Choroid plexus epithelial cell (primary cell): Measurements from ENCODE around the gene AUTS2.

Experiments
- DNase-seq: peaks from one replicate; pipeline ENCODE4 v3.0.0-alpha.2; 2010; ENCODE audit warnings: low read depth
- H3K4me3 ChIP-seq: 2 replicates; pipeline ENCODE4 v1.5.1; 2011; ENCODE audit warnings: low read depth, mild to moderate bottlenecking, control low read depth, low read length, moderate library complexity
- TF ChIP-seq, protein P1 (sequence below): conservative IDR thresholded peaks from 2 replicates; pipeline ENCODE4 v1.5.1; 2011; ENCODE audit warnings: low read depth, mild to moderate bottlenecking, control low read depth, inconsistent platforms, low read length, moderate library complexity

Gene AUTS2

DNA sequence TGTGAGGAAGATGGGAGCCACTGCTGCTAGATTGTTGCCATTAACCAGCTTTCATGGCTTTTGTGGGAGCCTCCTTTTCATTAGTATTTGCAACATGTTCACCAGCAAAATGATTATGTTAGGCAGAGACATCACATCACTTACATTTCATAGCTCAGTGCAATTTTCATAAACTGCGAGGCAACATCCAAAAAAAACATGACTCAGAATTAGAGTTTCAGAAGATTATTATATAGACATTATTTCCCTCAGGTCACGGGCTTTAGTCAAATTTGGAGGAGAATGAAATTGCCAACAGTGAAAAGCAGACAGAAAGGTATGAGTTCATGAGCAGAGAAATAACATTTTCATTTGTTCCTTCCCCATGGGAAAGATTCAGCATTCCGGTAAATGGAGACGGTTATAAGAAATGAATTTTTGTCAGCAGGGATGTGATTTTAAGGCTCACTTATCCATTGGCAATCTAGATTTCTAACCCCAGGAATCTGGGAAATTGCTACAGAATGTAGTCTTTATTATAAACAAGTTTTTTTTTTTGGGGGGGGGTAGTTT, 573.2 kb downstream of the AUTS2 start:
- DNase-seq: no peak
- TF ChIP-seq, protein P1, sequence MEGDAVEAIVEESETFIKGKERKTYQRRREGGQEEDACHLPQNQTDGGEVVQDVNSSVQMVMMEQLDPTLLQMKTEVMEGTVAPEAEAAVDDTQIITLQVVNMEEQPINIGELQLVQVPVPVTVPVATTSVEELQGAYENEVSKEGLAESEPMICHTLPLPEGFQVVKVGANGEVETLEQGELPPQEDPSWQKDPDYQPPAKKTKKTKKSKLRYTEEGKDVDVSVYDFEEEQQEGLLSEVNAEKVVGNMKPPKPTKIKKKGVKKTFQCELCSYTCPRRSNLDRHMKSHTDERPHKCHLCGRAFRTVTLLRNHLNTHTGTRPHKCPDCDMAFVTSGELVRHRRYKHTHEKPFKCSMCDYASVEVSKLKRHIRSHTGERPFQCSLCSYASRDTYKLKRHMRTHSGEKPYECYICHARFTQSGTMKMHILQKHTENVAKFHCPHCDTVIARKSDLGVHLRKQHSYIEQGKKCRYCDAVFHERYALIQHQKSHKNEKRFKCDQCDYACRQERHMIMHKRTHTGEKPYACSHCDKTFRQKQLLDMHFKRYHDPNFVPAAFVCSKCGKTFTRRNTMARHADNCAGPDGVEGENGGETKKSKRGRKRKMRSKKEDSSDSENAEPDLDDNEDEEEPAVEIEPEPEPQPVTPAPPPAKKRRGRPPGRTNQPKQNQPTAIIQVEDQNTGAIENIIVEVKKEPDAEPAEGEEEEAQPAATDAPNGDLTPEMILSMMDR: no peak
- H3K4me3 ChIP-seq: no peak overlapping the region

DNA sequence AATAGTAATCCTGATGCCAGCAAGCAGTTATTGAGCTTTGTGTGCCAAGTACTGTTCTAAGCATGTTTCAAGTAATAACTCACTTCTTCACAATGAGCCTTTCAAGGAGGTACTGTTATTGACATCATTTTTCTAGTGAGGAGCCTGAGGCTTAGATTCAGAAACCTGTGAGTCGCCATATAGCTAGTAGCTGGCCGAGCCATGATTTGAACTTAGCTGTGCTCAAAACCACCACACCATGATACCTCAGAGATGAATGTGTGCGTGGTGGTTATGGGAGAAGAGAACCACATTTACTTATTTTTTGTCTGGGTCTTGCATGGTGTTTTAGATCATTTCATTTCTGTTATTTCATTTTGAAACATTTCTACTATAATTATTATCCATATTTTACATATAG, 578.9 kb downstream of the AUTS2 start:
- no peak overlapping the region for H3K4me3 ChIP-seq
- TF ChIP-seq, protein P1: no peak
- DNase-seq: no peak

DNA sequence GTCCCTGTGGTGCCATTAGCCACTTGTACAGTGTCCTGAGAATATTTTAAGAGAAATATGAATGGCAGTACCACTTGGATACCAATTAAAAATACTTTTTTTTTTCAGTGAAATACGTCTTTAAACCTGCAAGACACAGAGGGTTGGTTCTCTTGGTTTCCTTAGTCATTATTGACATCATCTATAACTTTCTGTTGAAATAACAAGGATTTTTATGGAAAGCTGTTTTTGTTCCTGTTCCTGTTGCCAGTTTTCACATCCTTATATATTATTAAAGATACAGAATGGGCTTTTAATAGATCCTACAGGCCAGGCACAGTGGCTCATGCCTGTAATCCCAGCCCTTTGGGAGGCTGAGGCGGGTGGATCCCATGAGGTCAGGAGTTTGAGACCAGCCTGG, 579.9 kb downstream of the AUTS2 start:
- no peak for DNase-seq
- TF ChIP-seq, protein P1: no peak
- H3K4me3 ChIP-seq: no peak overlapping the region

DNA sequence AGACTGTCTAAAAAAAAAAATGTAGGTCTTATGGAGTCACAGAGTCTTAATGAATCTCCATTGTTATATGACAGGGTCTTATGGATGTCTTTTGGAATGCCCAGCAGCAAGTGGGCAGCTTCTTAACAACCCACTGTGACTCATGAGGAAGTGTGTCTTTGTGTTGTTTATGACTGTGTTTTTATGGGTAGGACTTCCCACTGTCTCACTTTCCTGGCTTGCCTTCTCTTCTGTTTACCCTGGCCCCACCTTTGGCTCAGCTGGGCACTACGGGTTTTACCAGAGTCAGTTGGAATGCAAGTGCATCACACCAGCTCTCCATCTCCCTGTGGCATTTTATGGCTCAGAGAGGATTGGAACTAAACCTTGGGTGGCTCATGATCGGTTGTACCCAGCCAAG, 580.5 kb downstream of the AUTS2 start:
- DNase-seq: no peak
- no peak overlapping the region for H3K4me3 ChIP-seq
- TF ChIP-seq, protein P1: no peak

DNA sequence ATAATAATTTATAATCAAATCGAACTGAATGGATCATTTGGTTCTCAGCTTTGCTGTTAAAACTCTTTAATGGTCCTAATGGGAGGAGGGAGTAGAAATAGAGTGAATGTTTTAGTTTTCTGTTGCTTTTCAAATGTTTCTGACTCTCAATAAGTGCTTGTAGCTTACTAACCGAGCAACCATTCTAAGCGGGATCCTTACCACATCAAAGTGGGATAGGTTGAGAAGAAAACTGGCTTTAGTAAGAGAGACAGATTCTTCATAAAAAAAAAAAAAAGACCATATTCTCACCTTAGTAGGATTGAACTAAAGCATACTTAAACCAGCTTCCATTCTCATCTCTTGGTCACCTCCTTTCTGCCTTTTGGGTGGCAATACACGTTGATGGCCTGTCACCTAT, 584.2 kb downstream of the AUTS2 start:
- H3K4me3 ChIP-seq: no peak overlapping the region
- no peak for DNase-seq
- TF ChIP-seq, protein P1: no peak

DNA sequence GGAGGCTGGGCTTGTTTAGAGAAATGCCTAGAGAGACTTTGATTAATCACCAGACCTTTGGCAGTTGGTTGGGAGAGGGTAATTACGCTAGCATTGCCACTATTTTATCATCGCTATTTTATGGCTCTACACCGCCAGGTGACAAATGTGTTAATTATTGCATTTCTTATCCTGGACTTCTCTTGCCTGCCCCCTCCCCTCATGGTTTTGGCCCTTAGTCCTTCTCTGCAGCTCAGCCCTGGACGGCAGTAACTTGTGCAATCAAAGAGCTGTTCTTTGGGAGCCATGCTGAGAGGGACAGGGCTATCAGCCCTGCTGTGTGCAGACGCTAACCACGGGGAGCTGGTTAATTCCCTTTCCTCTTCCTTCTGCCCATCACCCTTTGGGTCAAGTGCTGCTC, 585.0 kb downstream of the AUTS2 start:
- peak; percentile 10 for DNase-seq
- TF ChIP-seq, protein P1: no peak
- H3K4me3 ChIP-seq: no peak overlapping the region

DNA sequence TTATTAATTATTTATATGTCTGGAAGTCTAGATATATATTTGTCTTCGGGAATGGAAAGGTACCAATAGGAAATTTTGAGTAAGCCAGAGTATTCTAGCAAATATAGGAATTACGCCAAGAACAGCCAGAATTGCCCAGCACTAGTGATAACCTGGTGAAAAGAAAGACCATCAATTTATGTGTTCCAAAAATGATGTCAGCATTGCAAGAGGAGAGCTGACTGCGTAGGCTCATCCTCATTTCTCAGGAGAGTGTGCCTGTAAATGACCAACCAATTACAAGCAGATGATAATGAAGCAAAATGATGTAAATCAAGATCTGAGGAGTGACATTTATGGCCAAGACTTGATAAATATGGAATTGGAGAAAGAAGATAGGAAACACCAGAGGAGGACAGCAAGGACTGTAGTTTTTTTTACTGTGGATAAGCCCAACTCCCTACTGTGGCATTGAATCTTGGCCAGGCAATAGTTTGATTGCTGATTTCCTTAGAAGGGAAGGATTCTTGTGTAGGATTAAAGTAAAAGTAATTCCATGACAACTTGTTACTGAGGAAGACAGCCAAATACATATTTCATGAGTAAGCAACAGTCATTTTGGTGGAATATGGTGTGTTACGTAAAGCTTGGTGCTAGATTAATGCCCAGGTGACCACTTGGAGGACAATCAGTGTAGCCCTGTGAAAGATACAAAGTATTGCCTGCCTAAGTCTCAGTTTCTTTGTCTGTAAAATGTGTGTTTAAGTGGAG, 590.8 kb downstream of the AUTS2 start:
- no peak for DNase-seq
- TF ChIP-seq, protein P1: no peak
- H3K4me3 ChIP-seq: no peak overlapping the region
